ENCODE data around the gene ELP2.

- TF ChIP-seq POLR2A (IDR thresholded peaks at IDR 0.05) (no peak), CTCF (IDR thresholded peaks at IDR 0.05) (no peak)
Measured at GRCh38 chr18:36108196-36108595, 21.5 kb upstream of the ELP2 start.

All from suprapubic skin (tissue), 3 donors.